Body of pancreas (tissue), 4 donors: ENCODE measurements around the gene HPSE2. TPM values are rescaled to one million over a fixed set of nuclear protein-coding genes. Genes with fewer than 3 reads are reported as not detected.

Experiments used
- ATAC-seq: fragments of 150-250 bp; one replicate; pipeline ENCODE4 v1.9.1; 2016
- DNase-seq, 4 donors: peaks; one replicate each; pipeline ENCODE4 v3.0.0-alpha.2; 2019
- H3K27ac ChIP-seq, 4 donors: fragments of 200-600 bp; sonication (generic); 1 replicate in 3 of 4; 2 replicates in 1 of 4; pipeline versions ENCODE4 v1.5.1 to v1.6.1; 2016 to 2019; ENCODE audit warnings: mild to moderate bottlenecking in 1 of 4, mixed read lengths in 1 of 4, moderate library complexity in 1 of 4
- H3K27me3 ChIP-seq, 2 donors: fragments of 200-600 bp; sonication (generic); one replicate each; pipeline ENCODE4 v1.6.0; 2016; ENCODE audit warnings: mild to moderate bottlenecking in 1 of 2
- H3K36me3 ChIP-seq, 2 donors: fragments of 200-600 bp; sonication (generic); replicated peaks in 1 of 2; 2 replicates each; pipeline ENCODE4 v1.5.1; 2016; ENCODE audit warnings: low read depth in 2 of 2; ENCODE audit not compliant: insufficient read depth in 1 of 2
- H3K4me1 ChIP-seq: fragments of 200-600 bp; sonication (generic); one replicate; pipeline ENCODE4 v1.6.0; 2016
- H3K4me3 ChIP-seq, 2 donors: fragments of 200-600 bp; sonication (generic); 1 replicate in 1 of 2; 2 replicates in 1 of 2; pipeline ENCODE4 v1.5.1; 2016 to 2019
- H3K9me3 ChIP-seq, 3 donors: fragments of 200-600 bp; sonication (generic); 1 replicate in 2 of 3; 2 replicates in 1 of 3; pipeline ENCODE4 v1.5.1; 2016
- CTCF ChIP-seq, 7 experiments: fragments of 450-650 bp in 4 of 7; fragments of 200-600 bp in 3 of 7; sonication (generic) in 3 of 7; IDR thresholded peaks; one replicate each; pipeline ENCODE4 v1.5.1; 2016 to 2019; ENCODE audit warnings: antibody characterized with exemption in 7 of 7
- POLR2A ChIP-seq, 3 donors: fragments of 450-650 bp; IDR thresholded peaks; one replicate each; pipeline ENCODE4 v1.6.1; 2016; ENCODE audit warnings: antibody characterized with exemption in 3 of 3, mild to moderate bottlenecking in 2 of 3
- WGBS, 2 donors: methylation state at CpG; one replicate each; pipeline ENCODE4 v1.1.5; 2017; 5-methylcytosine and 5-hydroxymethylcytosine counted together
- intact Hi-C: fragments of 100-400 bp; cut with DNase I; formaldehyde crosslinking; loops from one replicate; pipeline ENCODE4 v1.15.1; 2023
- total RNA-seq, 2 donors: library from RNA; depleted of rRNA; stranded (reverse); fragments of >200 nt; gene quantifications; one replicate each; pipeline ENCODE4 v1.1.0, GENCODE V29; 2016

The HPSE2 gene
- total RNA-seq, 2 donors from 2014 or later, result not detected

- no peaks in the 10 kb centered on the region for H3K36me3 ChIP-seq
- DNase-seq, result no peak
- TF ChIP-seq CTCF (IDR thresholded peaks at IDR 0.05) (no peak), POLR2A (IDR thresholded peaks at IDR 0.05) (no peak)
- no peaks in the 10 kb centered on the region for H3K9me3 ChIP-seq
- H3K4me1 ChIP-seq, result no peaks in the 10 kb centered on the region
- no peaks in the 10 kb centered on the region for H3K27me3 ChIP-seq
- intact Hi-C loops, result no loop called here
- H3K27ac ChIP-seq, result no peak overlapping the region
- no peak for ATAC-seq
- no peak overlapping the region for H3K4me3 ChIP-seq
These were observed 598.7 kb downstream of the HPSE2 start for GRCh38 chr10:98636921-98637329.

GRCh38 chr10:98632456-98633150 lies 603.0 kb downstream of the HPSE2 start:
- intact Hi-C loops, result no loop called here
- no peak overlapping the region for H3K27ac ChIP-seq
- DNase-seq (no peak), ATAC-seq (no peak)
- H3K36me3 ChIP-seq, result no peaks in the 10 kb centered on the region
- WGBS, 2 donors, result 55 to 59% methylated on average over 7 of the region's 7 CpGs
- TF ChIP-seq POLR2A (IDR thresholded peaks at IDR 0.05) (no peak), CTCF (IDR thresholded peaks at IDR 0.05) (no peak)
- no peak overlapping the region for H3K4me3 ChIP-seq
- no peaks in the 10 kb centered on the region for H3K27me3 ChIP-seq
- no peaks in the 10 kb centered on the region for H3K9me3 ChIP-seq
- H3K4me1 ChIP-seq, result no peaks in the 10 kb centered on the region

GRCh38 chr10:98628206-98628605 lies 607.4 kb downstream of the HPSE2 start:
- TF ChIP-seq POLR2A (IDR thresholded peaks at IDR 0.05), result no peak
- TF ChIP-seq CTCF (IDR thresholded peaks at IDR 0.05), result no peak
- H3K4me1 ChIP-seq, result no peaks in the 10 kb centered on the region
- 70 to 76% methylated on average over 1 of the region's 1 CpG for WGBS, 2 donors
- ATAC-seq (no peak), DNase-seq (no peak)
- H3K4me3 ChIP-seq, result no peak overlapping the region
- no peaks in the 10 kb centered on the region for H3K9me3 ChIP-seq
- H3K36me3 ChIP-seq, result no peaks in the 10 kb centered on the region
- H3K27ac ChIP-seq, result no peak overlapping the region
- no peaks in the 10 kb centered on the region for H3K27me3 ChIP-seq
- intact Hi-C loops, result no loop called here

- TF ChIP-seq CTCF (IDR thresholded peaks at IDR 0.05), result no peak
- no peak for TF ChIP-seq POLR2A (IDR thresholded peaks at IDR 0.05)
- no peak overlapping the region for H3K4me3 ChIP-seq
- WGBS, 2 donors, result 72 to 77% methylated on average over 1 of the region's 1 CpG
These were observed 607.9 kb downstream of the HPSE2 start for GRCh38 chr10:98627711-98628110.

GRCh38 chr10:98624963-98625362 lies 610.7 kb downstream of the HPSE2 start:
- intact Hi-C loops, result no loop called here
- Histone ChIP-seq H3K27ac (no peak overlapping the region), H3K4me3 (no peak overlapping the region), H3K27me3 (no peaks in the 10 kb centered on the region), H3K4me1 (no peaks in the 10 kb centered on the region), H3K9me3 (no peaks in the 10 kb centered on the region), H3K36me3 (no peaks in the 10 kb centered on the region)
- WGBS, 2 donors, result 27 to 39% methylated on average over 2 of the region's 2 CpGs
- ATAC-seq (no peak), DNase-seq (no peak)
- TF ChIP-seq POLR2A (IDR thresholded peaks at IDR 0.05) (no peak), CTCF (IDR thresholded peaks at IDR 0.05) (no peak)

More at GRCh38 chr10:98627711-98628110, 607.9 kb downstream of the HPSE2 start:
- DNase-seq (no peak), ATAC-seq (no peak)
- Histone ChIP-seq H3K9me3 (no peaks in the 10 kb centered on the region), H3K27ac (no peak overlapping the region), H3K27me3 (no peaks in the 10 kb centered on the region), H3K4me1 (no peaks in the 10 kb centered on the region), H3K36me3 (no peaks in the 10 kb centered on the region)
- intact Hi-C loops, result no loop called here
